Stimulated activated CD4-positive, alpha-beta T cell treated with anti-CD3 and anti-CD28 coated beads, Interleukin-4, amount 100 ng/mL, for 48 hours (primary cell): ENCODE measurements around the gene PITPNB.
A peak's percentile ranks its signal among the peaks of the same experiment; 100 is the strongest.

ENCODE experiments used
- DNase-seq, 2 donors: peaks; one replicate each; pipeline ENCODE4 v3.0.0-alpha.2; 2020; ENCODE audit warnings: low read depth in 2 of 2

Gene PITPNB

DNA sequence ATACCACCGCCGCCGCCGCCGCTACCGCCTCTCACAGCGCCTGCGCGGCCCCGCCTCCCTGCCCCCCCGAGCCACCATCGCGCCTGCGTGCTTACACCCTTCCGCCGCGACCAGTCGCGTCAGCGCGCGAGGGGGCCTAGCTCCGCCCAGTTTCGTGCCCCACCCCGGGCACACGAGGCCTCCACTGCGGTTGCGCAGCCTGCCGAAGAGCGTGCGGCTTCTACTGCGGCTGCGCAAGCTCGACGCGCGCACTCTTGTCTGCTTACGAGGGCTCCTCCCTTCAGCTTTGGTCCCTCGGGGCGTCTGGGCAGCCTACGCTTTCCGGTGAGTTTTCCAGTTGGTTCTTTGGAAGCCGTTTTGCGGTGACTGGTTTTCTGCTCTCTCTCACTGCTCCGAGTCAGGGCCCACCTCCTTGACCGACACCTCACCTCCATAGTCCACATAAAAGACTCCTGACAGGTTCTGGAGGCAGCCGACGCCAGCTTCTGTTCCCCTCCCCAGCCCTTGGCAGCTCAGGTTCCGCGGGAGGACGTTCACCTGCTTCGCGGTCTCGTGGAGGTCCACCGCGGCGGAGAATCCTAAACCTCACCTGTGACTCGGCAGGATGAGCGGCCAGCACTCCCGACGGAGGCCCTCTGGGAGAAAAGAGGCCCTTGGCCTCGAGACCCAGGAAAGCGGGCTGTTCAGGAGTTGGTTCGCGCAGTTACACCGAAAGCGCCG is at the start of gene PITPNB:
Gene PITPNB, minus strand, starts transcription at position 35 of the 720 bp plus-strand sequence. CDS start 65 bp downstream, outside the sequence.
- DNase-seq, result peak; percentile 97 to 98

DNA sequence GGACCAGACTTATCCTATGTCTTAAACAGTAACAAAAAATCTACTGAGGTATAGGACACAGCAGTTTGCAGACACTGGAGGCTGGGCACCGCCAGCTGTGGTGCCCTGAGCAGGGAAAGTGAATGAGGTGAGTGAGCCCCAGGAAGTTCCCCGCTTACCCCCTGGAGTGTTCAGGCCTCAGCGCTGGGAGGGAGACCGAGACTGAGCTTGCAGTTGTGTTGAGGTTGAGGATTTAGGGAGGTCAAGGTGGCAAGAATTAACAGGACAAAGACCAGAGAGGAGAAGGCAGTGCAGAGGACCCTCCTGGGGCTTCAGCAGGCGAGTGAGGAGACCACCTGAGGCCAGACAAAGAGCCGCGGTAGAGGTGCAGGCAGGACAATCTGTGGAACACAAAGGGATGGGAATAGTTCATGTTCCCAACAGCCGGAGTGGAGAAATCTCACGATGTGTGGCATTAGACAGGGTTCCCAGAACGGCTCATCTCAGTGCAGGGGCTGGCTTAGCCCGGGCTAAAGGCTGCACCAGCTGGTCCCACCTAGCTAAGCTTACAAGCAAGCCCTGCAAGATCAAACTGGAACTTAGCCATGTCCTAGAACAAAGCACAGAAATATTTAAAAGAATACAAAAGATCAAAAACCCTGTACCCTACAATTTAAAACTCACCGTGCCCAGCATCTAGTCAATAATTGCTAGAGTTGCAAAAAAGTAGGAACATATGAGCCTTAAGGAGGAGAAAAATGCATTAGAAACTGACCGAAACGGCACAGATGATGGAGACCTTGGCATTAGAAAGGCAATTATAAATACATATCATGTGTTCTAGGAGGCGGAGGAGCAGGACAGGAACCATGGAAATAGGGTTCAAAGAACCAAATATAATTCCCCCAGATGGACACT is 47.4 kb upstream of the PITPNB start:
- no peak for DNase-seq

DNA sequence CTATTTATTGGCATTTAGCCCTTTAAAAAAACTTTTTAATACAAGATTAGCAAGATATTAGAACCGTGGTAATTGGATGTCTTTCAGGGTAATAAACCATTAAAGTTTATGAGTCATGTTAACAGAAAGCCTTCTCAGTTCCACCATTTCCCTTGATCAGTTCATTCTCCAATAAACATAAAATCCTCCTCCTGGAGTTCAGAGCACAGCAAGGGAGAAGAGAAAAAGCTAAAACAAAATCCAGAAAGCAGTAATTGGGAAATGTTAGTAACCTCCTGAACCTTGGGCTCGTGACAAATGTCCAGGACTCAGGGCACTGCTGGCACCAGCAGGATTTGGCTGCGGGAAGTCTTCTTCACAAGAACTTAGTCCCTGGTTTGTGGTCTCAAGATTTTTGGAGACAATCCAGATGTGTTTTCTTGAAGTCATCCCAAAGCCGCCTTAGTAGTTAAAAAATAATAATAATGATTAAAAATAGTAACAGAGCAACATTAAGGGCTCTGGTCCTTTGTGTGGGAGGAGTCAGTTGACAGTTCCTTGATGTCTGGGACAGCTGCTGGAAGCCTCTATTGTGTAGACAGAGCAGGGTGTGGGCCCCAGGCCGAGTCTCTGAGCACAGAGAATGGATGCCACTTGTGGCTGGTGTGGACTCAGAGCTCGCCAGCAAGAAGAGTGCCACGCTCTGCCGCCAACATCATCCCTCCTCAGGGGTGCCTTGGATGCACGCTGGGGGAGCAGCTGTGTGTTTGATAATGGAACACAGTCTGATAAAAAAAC is 43.4 kb upstream of the PITPNB start:
- no peak for DNase-seq

DNA sequence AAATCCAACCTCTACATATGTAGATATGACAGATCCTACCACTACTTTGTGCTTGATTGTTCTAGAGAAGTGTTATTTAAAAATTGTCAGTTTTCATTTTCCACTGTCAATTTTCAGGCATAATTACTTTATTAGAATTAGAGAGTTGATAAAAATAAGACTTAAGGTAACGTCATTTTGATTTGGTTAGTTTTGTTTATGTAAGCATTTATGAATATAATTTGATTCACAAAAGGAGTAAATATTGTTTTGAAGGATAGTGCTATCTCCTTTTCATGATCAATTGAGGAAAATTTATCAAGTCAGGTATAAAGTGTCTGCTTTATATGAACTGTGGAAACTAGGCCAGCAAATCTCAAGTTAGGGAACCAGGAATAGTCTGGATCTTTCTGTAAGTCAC is 42.6 kb upstream of the PITPNB start:
- no peak for DNase-seq

DNA sequence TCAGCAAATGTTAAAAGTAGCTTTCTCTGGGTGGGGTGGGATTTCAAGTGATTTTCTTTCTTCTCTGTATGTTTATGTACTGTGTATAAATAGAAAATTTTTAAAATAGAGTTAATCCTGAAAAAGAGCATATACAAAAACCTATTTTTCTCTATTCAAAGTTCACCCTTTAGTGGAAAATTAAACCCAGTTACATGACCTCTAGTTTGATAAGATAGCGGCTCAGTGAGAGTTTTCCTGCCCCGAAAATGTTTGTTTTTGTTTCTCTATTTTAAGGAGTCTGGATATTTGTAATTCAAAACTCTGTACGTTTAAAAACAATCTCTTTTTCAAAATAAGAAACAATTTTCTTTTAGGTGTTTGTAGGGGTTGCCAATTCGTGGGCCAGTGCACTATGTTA is 42.1 kb upstream of the PITPNB start:
- DNase-seq, result no peak

DNA sequence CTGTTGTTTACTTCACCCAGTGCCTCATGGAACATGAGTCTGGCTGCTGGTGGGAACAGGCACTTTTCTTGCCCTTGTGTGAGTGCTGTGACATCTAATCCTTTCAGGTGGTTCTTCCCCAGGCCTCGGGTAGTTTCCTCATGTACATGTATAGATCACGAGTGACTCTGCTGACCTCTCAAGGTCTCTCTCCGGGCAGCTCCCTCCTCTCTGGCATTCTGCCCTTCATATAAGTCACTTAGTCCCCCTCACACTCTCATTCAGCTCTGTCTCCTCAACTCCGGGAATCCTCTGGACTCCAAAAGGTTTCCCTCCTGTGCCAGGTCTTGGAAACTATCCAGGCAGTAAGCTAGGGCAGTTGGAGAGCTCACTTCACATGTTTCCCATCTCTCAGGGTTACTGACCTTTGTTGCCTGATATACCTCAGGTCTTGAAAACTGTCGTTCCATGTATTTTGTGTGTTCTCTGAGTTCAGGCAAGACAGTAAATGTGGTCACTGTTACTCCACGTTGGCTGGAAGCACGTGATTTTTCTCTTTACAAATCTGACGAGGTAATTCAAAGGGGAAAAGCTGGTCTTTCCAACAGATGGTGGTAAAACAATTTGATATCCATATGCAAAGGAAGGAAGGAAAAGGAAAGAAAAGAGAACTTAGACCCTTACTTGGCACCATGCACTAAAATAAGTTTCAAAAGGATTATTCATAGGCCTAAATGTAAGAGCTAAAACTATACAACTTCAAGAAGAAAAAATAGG is 40.5 kb upstream of the PITPNB start:
- no peak for DNase-seq

DNA sequence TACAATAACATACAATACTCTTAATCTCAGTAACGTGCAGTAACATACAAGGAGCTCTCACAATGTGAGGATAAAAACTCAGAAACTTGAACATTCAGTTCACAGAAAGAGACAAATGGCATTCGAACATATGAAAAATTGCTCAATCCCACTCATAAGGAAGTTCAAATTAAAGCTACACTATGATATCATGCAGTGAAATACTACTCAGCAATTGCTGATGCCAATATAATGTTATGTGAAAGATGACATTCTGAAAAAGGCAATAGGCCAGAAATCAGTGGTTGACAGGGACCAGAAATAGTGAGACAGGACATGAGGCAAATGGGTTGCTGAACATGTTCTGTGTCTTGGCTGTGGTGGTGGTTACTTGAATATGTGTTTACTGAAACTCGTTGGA is 33.7 kb upstream of the PITPNB start:
- no peak for DNase-seq

DNA sequence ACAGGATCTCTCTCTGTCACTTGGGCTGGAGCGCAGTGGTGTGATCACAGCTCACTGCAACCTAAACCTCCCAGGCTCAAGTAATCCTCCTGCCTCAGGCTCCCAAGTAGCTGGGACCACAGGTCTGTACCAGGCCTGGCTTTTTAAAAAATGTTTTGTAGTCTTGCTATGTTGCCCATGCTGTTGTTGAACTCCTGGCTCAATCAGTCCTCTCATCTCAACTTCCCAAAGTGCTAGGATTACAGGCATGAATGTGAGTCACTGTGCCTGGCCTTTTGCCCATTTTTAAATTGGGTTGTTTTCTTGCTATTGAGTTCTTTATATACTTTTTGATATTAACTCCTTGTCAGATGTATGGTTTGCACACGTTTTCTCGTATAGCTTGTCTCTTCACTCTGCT is 33.0 kb upstream of the PITPNB start:
- no peak for DNase-seq

DNA sequence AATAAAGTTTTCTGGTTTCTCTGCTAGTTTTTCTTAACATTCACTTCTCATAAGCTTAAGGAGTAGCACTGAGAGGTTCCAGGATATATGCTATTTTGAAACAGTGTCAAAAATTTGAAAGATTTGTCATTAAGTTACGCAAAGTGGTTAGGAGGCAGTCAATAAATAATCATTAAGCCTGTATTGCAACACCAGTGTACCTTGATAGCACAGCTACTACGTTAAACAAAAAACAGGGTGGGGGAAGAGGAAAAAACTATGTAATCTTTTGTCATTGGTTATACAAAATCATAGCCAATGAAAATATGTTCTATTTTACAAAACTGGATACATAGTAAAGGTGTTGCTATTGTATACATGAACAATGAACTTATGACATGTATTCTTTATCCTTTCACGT is 30.4 kb upstream of the PITPNB start:
- no peak for DNase-seq

DNA sequence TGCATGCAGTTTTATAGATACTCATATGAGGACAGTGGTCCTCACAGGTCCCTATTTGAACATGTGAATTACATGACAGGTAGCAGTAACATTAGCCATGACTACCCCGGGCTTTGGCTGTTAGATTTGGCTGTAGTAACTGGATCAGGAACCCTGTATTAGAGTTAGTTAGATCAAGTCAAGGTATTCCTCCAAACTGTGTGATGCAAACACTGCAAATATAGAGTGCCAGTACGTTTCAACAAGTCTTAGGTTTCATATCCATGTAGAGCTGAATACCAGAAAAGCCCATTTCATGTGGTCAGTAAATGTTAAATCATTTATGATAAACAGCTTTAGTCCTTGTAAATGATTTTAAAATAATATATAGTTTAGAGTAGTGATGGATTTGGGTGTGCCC is 29.5 kb upstream of the PITPNB start:
- no peak for DNase-seq

DNA sequence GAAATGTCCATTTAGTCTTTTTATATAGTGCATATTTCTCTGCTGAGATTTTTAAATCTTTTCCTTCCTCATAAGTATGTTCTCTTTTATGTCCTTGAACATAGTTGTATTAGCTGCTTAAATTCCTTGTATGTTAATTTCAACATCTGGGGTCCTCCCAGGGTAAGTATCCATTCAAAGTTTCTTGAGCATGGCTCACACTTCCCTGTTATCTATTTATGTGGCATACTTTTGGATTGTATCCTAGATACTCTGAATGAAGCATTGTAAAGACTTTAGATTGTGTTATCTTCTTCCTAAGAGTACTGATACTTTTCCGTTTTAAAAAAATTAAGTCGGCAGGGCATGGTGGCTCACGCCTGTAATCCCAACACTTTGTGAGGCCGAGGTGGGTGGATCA is 28.4 kb upstream of the PITPNB start:
- no peak for DNase-seq

DNA sequence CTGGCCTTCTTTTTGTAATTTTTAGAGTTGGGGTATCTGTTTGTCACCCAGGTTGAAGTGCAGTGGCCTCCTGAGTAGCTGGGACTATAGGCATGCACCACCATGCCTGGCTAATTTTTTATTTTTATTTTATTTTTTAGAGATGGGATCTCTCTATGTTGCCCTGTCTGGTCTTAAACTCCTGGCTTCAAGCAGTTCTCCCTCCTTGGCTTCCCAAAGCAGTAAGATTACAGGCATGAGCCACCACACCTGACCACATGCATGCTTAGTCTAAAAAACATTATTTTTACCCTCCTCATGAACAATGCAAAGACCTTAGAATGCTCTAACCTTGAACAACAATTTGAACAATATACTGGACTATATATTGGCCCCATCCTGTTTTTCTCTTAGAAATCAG is 22.1 kb upstream of the PITPNB start:
- DNase-seq, result no peak

DNA sequence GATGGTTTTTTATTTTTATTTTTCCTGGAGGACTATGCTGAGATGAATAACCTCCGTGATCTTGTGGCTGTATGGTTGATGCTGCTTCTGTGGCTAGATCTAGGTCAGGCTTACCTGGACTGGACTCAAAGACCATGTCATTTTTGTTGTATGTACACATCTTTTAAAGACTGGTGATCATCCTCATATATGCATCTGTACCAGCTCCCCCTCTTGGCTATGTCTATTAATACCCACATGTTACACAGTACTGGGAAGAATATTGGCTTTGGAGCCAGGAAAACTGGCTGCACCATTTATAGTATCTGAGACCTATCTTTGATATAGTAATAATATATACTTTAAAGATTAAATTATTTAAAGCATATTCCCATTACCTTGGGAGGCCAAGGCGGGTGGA is 18.4 kb upstream of the PITPNB start:
- DNase-seq, result no peak

DNA sequence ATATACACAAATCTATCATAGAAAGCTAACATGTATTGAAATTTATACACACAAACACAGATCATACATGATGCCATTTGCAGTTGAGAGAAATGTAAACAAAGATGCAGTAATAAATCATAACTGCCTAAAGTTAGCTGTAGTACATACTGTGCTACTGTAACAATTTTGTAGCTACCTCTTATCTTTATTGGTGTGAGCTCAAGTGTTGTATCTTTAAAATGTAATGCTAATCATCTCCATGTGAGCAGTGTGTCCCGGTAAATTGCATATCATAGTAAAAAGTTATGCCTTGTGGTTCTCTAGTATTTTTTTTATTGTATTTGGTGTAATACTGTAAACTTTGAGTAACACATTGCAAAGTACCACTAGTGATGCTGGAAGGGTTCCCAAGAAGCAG is 16.8 kb upstream of the PITPNB start:
- DNase-seq, result no peak

DNA sequence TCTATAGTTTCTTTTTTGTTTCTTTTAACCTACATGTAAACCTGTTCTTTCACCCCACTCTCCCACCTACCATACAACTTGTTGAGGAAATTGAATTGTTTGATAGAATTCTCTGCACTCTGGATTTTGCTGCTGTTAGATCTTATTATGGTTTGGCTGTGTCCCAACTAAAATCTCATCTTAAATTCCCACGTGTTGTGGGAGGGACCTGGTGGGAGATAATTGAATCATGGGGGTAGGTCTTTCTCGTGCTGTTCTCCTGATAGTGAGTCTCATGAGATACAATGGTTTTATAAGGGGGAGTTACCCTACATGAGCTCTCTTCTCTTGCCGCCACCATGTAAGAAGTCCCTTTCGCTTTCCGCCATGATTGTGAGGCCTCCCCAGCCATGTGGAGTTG is 15.0 kb upstream of the PITPNB start:
- no peak for DNase-seq

DNA sequence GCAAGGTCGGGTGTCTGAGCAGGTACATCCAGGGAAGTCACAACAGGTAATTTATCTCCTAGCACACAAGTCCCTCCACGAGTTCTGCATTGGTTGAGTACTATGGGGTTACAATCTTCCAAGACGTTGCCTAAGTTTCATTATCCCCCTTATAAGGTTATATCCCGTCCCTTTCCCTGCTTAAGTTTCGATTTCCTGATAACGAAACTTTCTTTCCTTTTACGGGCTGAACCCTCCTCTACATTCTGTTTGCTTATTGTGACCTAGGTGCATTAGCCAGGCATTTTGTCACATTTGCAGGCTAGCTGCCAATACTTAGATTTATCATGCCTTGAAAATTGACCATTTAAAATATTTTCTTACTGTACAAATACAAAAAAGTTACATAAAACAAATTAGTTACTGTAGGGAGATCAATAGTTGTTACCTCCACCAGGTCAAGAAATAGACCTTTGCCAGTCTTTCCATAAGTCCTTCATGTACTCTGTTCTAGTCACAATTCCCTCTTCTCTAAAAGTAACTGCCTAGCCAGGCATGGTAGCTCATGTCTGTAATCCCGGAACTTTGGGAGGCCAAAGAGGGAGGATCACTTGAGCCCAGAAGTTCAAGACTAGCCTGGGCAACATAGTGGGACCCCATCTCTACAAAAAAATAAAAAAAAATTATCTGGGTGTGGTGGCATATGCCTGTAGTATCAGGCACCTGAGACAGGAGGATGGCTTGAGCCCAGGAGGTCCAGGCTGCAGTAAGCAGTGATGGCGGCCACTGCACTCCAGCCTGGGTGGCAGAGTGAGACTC is 14.3 kb upstream of the PITPNB start:
- DNase-seq, result no peak

DNA sequence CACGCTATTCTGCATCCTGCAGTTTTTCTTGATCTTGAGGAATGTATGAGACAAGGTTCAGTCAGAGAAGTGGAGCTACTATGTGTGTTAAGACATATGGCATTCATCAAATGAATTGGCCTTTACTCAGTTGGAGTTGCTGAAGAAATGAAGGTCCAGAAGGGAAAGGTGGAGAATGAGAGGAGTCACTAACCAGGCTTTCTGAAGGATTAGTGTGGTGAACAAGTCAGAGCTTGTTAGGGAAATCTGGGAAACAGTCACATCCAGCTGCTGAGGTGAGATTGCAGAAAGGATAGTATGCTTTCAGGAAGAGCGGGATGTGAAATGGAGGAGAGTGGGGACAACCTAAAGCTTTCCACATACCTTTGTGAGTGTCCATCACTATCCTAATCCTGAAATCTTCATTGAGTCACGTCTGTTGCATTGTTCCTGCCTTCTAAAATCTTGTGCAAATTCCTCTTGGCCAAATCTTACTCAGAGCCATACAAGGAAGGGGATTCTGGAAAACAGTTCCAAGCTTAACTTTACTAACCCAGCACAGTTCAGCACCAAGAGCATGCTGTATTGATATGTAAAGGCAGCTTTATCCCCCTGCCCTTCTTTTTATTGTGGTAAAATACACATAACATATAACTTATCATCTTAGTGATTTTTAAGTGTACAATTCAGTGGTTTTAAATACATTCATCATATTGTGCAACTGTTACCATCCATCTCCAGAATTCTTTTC is 11.4 kb upstream of the PITPNB start:
- DNase-seq, result no peak

DNA sequence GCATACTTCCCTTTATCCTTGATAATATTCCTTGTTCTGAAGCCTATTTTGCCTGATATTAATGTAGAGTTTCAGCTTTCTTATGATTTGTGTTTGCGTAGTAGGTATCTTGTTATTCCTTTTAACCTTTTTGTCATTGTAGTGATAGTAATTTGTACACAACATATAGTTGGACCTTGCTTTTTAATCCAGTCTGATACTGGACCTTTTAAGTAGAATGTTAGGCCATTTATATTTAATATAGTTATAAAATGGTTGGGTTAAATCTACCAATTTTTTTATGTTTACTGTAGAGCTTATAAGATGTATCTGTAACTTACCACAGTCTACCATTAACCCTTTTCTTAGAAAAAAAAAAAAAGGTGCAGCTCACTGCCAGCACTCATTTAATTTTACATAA is 8.6 kb upstream of the PITPNB start:
- DNase-seq, result no peak

DNA sequence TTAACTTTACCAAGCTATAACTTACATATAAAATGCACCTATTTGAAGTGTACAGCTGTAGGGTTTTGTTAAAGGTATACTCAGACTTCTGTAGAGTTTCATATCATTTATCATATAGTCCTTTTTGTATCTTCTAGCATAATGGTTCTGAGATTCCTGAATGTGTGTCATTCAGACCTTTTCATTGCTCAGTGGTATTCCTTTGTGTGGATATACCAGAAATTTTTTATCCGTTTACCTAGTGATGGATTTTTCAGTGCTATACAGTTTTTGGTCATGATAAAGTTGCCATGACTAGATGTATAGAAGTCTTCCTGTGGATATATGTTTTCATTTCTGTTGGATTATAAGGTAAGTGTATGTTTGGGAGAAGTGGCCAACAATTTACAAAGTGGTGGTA is 6.3 kb upstream of the PITPNB start:
- DNase-seq, result no peak
